ENCODE measurements around the gene PRKCQ. TPM values are rescaled to one million over a fixed set of nuclear protein-coding genes. Genes with fewer than 3 reads are reported as not detected.

The PRKCQ gene
- total and polyA plus RNA-seq, 2 of the 4 experiments (the other 2 are of a cell fraction) = under 0.01 to 0.03 TPM

DNA sequence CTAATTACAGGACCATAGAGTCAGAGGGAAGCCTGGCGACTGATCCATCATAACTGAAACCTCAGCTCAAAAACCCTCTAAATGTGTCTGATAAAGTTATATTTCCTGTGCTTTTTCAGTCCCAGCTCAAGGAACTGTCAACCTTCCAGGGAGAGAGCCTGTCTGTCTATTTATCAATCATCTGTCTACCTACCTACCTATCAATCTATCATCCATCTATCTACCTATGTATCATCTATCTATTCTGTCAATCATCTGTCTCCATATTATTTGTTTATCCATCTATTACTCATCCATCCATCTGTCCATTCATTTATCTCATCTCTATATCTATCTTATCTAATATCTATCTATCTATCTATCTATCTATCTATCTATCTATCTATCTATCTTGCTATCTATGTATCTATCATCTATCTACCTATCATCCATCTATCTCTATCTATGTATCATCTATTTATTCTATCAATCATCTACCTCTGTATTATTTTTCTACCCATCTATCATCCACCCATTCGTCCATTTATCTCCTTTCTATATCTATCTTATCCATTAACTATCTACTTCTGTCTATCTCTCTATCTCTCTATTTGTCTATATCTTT is 161.4 kb downstream of the PRKCQ start:
- no peak for TF ChIP-seq RAD21 (IDR thresholded peaks at IDR 0.05; ENCODE audit: low read length)
- TF ChIP-seq CEBPB (IDR thresholded peaks at IDR 0.05; ENCODE audit: low read depth, low read length) = no peak
- no peak for TF ChIP-seq FOS (IDR thresholded peaks at IDR 0.05; ENCODE audit: low read depth, low read length)
- TF ChIP-seq, protein P1, sequence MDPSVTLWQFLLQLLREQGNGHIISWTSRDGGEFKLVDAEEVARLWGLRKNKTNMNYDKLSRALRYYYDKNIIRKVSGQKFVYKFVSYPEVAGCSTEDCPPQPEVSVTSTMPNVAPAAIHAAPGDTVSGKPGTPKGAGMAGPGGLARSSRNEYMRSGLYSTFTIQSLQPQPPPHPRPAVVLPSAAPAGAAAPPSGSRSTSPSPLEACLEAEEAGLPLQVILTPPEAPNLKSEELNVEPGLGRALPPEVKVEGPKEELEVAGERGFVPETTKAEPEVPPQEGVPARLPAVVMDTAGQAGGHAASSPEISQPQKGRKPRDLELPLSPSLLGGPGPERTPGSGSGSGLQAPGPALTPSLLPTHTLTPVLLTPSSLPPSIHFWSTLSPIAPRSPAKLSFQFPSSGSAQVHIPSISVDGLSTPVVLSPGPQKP (IDR thresholded peaks at IDR 0.05; ENCODE audit: borderline replicate concordance, low read depth, low read length) = no peak
- no peak for TF ChIP-seq POLR2A (IDR thresholded peaks at IDR 0.05; ENCODE audit: low read depth, low read length)
- TF ChIP-seq RFX5 (IDR thresholded peaks at IDR 0.05; ENCODE audit: low read depth, low read length) = no peak
- no peak for TF ChIP-seq MAZ (IDR thresholded peaks at IDR 0.05; ENCODE audit: borderline replicate concordance, low read depth, low read length)
- TF ChIP-seq, protein P2, sequence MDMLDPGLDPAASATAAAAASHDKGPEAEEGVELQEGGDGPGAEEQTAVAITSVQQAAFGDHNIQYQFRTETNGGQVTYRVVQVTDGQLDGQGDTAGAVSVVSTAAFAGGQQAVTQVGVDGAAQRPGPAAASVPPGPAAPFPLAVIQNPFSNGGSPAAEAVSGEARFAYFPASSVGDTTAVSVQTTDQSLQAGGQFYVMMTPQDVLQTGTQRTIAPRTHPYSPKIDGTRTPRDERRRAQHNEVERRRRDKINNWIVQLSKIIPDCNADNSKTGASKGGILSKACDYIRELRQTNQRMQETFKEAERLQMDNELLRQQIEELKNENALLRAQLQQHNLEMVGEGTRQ (IDR thresholded peaks at IDR 0.05; ENCODE audit: low read depth, low read length) = no peak
- no peak for TF ChIP-seq BHLHE40 (IDR thresholded peaks at IDR 0.05; ENCODE audit: low read depth, low read length)
- Histone ChIP-seq H4K20me1 (ENCODE audit: insufficient read depth, low read length) (no peaks in the 10 kb centered on the region), H2AFZ (replicated peaks; ENCODE audit: low read length, poor library complexity) (no peak overlapping the region), H3K56ac (ENCODE audit: extremely low read depth, insufficient read depth, low read length) (no peak overlapping the region), H3K27me3 (ENCODE audit: control insufficient read depth, insufficient read depth, low read length) (peaks cover 15% of the 10 kb centered on the region), H3K4me1 (ENCODE audit: control insufficient read depth, insufficient read depth, low read length) (no peaks in the 10 kb centered on the region), H2AK9ac (replicated peaks; ENCODE audit: low read depth, low read length, poor library complexity) (no peak overlapping the region), H4K5ac (ENCODE audit: low read depth, low read length) (no peak overlapping the region), H3K36me3 (ENCODE audit: control insufficient read depth, insufficient read depth, low read length) (no peaks in the 10 kb centered on the region), H2BK20ac (ENCODE audit: low read depth, low read length) (no peak overlapping the region), H2BK120ac (ENCODE audit: low read depth, low read length) (no peak overlapping the region), H3K18ac (ENCODE audit: low read depth, low read length) (no peak overlapping the region), H3K14ac (replicated peaks; ENCODE audit: low read depth, low read length) (no peak overlapping the region), H2BK5ac (ENCODE audit: low read depth, low read length, poor library complexity, severe bottlenecking) (peak overlapping the region; percentile 13), H3K23ac (ENCODE audit: low read depth, low read length) (no peak overlapping the region), H2BK15ac (ENCODE audit: low read depth, low read length) (no peak overlapping the region), H3K9me3 (ENCODE audit: control insufficient read depth, insufficient read depth, low read length) (no peaks in the 10 kb centered on the region), H3K4ac (ENCODE audit: low read depth, low read length) (no peak overlapping the region), H4K8ac (ENCODE audit: low read depth in 2 of 2, low read length in 2 of 2) (no peak overlapping the region), H3K9ac (ENCODE audit: low read depth, low read length) (no peak overlapping the region), H4K91ac (ENCODE audit: insufficient read depth, low read depth, low read length) (no peak overlapping the region), H2AK5ac (ENCODE audit: low read depth, low read length) (no peak overlapping the region), H3K4me3 (ENCODE audit: insufficient read depth, low read depth, low read length) (no peak overlapping the region), H3K79me1 (ENCODE audit: low read depth in 1 of 2, low read length in 2 of 2) (no peaks in the 10 kb centered on the region), H3K27ac (ENCODE audit: insufficient read depth, low read length) (no peak overlapping the region), H3K9me1 (ENCODE audit: insufficient read depth, low read length) (no peaks in the 10 kb centered on the region), H3K4me2 (ENCODE audit: low read depth, low read length) (no peak overlapping the region)
- ChIA-PET POLR2A (ENCODE audit: unreplicated experiment) (no interaction called here), CTCF (no interaction called here)
- no TSS peak for BruUV-seq (replicated peaks)
- WGBS, 2 experiments (ENCODE audit: extremely low coverage in 2 of 2, insufficient read length in 1 of 2) = 100% methylated on average over 1 of the region's 2 CpGs; no CpG with 5 or more reads in 1 of the 2 experiments
- in situ Hi-C loops (cut with MboI; ENCODE audit: low sequenced_read_pairs) (loop anchor here (10.0 kb wide), 1 partner anchor 996 kb away; the partner anchor contains the start of gene SFMBT2), intact Hi-C loops (cut with micrococcal nuclease) (loop anchor here (5.0 to 10.0 kb wide), 3 partner anchors 846 to 1266 kb away; no protein-coding TSS in a partner anchor), dilution Hi-C loops (cut with HindIII; ENCODE audit: low sequenced_read_pairs, unreplicated experiment) (no loop called here)
- DNase-seq (no peak), ATAC-seq (ENCODE audit: low read depth) (no peak)
